K562 treated with DMSO at 1 percent for 24 hours (cell line): ENCODE results near the gene FBXO21. TPM values are rescaled to one million over a fixed set of nuclear protein-coding genes. Genes with fewer than 3 reads are reported as not detected.

Experiments
- total RNA-seq: library from RNA; unstranded; fragments of 300-600 nt; gene quantifications from 2 replicates; pipeline ENCODE4 v1.2.3, GENCODE V29; 2022; ENCODE audit warnings: low read depth; ENCODE audit not compliant: insufficient read depth

FBXO21 gene, protein sequence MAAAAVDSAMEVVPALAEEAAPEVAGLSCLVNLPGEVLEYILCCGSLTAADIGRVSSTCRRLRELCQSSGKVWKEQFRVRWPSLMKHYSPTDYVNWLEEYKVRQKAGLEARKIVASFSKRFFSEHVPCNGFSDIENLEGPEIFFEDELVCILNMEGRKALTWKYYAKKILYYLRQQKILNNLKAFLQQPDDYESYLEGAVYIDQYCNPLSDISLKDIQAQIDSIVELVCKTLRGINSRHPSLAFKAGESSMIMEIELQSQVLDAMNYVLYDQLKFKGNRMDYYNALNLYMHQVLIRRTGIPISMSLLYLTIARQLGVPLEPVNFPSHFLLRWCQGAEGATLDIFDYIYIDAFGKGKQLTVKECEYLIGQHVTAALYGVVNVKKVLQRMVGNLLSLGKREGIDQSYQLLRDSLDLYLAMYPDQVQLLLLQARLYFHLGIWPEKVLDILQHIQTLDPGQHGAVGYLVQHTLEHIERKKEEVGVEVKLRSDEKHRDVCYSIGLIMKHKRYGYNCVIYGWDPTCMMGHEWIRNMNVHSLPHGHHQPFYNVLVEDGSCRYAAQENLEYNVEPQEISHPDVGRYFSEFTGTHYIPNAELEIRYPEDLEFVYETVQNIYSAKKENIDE
- total RNA-seq: 14.8 and 20.3 TPM in 2 replicates

DNA sequence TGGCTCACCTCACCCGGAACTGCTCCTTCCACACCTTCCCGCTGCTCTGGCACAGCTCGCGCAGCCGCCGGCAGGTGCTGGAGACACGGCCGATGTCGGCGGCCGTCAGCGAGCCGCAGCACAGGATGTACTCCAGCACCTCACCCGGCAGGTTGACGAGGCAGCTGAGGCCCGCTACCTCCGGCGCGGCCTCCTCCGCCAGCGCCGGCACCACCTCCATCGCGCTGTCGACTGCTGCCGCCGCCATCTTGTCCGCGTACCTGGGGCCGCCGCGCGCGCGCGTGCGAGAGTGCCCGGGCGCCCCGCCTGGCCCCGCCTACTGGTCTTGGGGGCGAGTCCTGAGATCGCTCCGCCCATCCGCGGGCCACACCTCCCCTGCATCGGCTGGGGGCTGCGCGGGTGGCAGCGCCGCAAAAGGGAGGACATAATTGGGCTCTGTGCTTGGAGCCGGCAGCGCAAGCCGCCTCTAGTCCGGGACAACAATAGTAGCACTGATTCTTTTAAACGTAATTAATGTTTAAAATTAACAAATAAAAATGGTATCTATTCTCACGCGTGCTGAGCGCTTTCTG is at the start of gene FBXO21:
Gene FBXO21, minus strand, starts transcription at position 261 of the 572 bp plus-strand sequence. Its CDS starts 14 bp downstream, at position 247.

Other genes starting within 250 kb of the FBXO21 start
- gene TESC, start 91.1 kb downstream of the FBXO21 start, total RNA-seq: 26.5 and 28.5 TPM in 2 replicates
- not detected in 2 replicates for gene NOS1, start 171.2 kb upstream of the FBXO21 start, total RNA-seq